GM12878 (cell line): ENCODE data around the gene RPS2. TPM values are rescaled to one million over a fixed set of nuclear protein-coding genes. Genes with fewer than 3 reads are reported as not detected.

Experiments used
- ATAC-seq: fragments of 200-7000 bp; cut with Tn5 transposase; 3 replicates; pipeline ENCODE4 v1.9.1; 2020; ENCODE audit warnings: mild to moderate bottlenecking, moderate library complexity
- BruUV-seq: library from RNA; stranded (reverse); fragments of 400-500 nt; replicated peaks from 2 replicates; lab custom pipeline; 2021; lab: Mats Ljungman, UMichigan
- CTCF ChIA-PET: fragments of 300-600 bp; sonication (Branson Sonifier 250); formaldehyde crosslinking; extraction: SDS; loops from one replicate; lab custom pipeline; 2021; ENCODE audit warnings: inconsistent platforms; lab: Yijun Ruan, JAX
- POLR2A ChIA-PET: fragments of 350-600 bp; formaldehyde crosslinking; extraction: SDS; loops from one replicate; lab custom pipeline; 2021; ENCODE audit warnings: inconsistent platforms; lab: Charles Lee
- RAD21 ChIA-PET: fragments of 300-600 bp; sonication (Branson Sonifier 250); formaldehyde crosslinking; loops from one replicate; lab custom pipeline; 2023; ENCODE audit warnings: antibody characterized with exemption; ENCODE audit not compliant: unreplicated experiment; lab: Charles Lee
- SMC1A ChIA-PET: fragments of 300-600 bp; sonication (Branson Sonifier 250); formaldehyde crosslinking; loops from one replicate; lab custom pipeline; 2023; ENCODE audit not compliant: unreplicated experiment, uncharacterized antibody; lab: Charles Lee
- DNase-seq: peaks from one replicate; pipeline ENCODE4 v3.0.0-alpha.2; 2011; ENCODE audit warnings: low read depth, low spot score
- FAIRE-seq: peaks from 3 replicates; lab custom pipeline; 2011; peaks lifted over from hg19 to GRCh38; lab: Jason Lieb, UNC
- H2AFZ ChIP-seq: 2 replicates; pipeline ENCODE4 v1.6.0; 2011; ENCODE audit warnings: low read depth, low read length, control low read depth; ENCODE audit not compliant: control insufficient read depth
- H3K27ac ChIP-seq: 2 replicates; pipeline ENCODE4 v1.5.1; 2011; ENCODE audit warnings: control low read depth; ENCODE audit not compliant: control insufficient read depth, insufficient read depth
- H3K27me3 ChIP-seq, 2 experiments: replicated peaks in 1 of 2; 2 replicates each; pipeline versions ENCODE4 v1.6.0 to v1.6.1; 2011; ENCODE audit warnings: low read length in 1 of 2; ENCODE audit not compliant: control insufficient read depth in 2 of 2, insufficient read depth in 2 of 2
- H3K36me3 ChIP-seq, 2 experiments: 2 replicates each; pipeline ENCODE4 v1.5.1; 2011; ENCODE audit warnings: low read length in 1 of 2; ENCODE audit not compliant: control insufficient read depth in 2 of 2, insufficient read depth in 2 of 2
- H3K4me1 ChIP-seq: 2 replicates; pipeline ENCODE4 v1.6.1; 2011; ENCODE audit warnings: mild to moderate bottlenecking, low read length, moderate library complexity, mixed read lengths; ENCODE audit not compliant: control insufficient read depth, insufficient read depth
- H3K4me2 ChIP-seq: 2 replicates; pipeline ENCODE4 v1.6.0; 2011; ENCODE audit warnings: control low read depth; ENCODE audit not compliant: control insufficient read depth, insufficient read depth
- H3K4me3 ChIP-seq: fragments of 200-600 bp; sonication (generic); 2 replicates; pipeline ENCODE4 v1.5.1; 2016
- H3K79me2 ChIP-seq: 2 replicates; pipeline ENCODE4 v1.6.0; 2011; ENCODE audit warnings: low read length; ENCODE audit not compliant: control insufficient read depth, insufficient read depth
- H3K9ac ChIP-seq: 2 replicates; pipeline ENCODE4 v1.8.0; 2011; ENCODE audit warnings: low read length, control low read depth, mixed read lengths; ENCODE audit not compliant: control insufficient read depth, insufficient read depth
- H3K9me3 ChIP-seq: replicated peaks from 3 replicates; pipeline ENCODE4 v1.5.1; 2011; ENCODE audit warnings: mild to moderate bottlenecking, low read length; ENCODE audit not compliant: control insufficient read depth, insufficient read depth
- H4K20me1 ChIP-seq: 2 replicates; pipeline ENCODE4 v1.6.0; 2011; ENCODE audit not compliant: control insufficient read depth, insufficient read depth
- CHD4 ChIP-seq: fragments of 200-600 bp; sonication (generic); IDR thresholded peaks from 2 replicates; pipeline ENCODE4 v1.6.1; 2016; ENCODE audit warnings: mild to moderate bottlenecking
- E2F4 ChIP-seq: IDR thresholded peaks from 2 replicates; pipeline ENCODE4 v1.6.1; 2012; ENCODE audit warnings: low read depth, low read length, improper control_type of control experiment
- EP300 ChIP-seq, 2 experiments: fragments of 150-350 bp in 1 of 2; IDR thresholded peaks; 2 replicates each; pipeline ENCODE4 v1.6.1; 2011 to 2012; ENCODE audit warnings: low read depth in 2 of 2, low read length in 2 of 2, borderline replicate concordance in 1 of 2, improper control_type of control experiment in 1 of 2, inconsistent platforms in 1 of 2; ENCODE audit not compliant: control insufficient read depth in 1 of 2
- EZH2 ChIP-seq: IDR thresholded peaks from 2 replicates; pipeline ENCODE4 v1.6.1; 2012; ENCODE audit warnings: low read depth, mild to moderate bottlenecking, control low read depth, inconsistent platforms, low read length, borderline replicate concordance; ENCODE audit not compliant: control insufficient read depth
- FOXM1 ChIP-seq: IDR thresholded peaks from 2 replicates; pipeline ENCODE4 v1.6.1; 2012; ENCODE audit warnings: low read depth, mild to moderate bottlenecking, inconsistent platforms, low read length, moderate library complexity
- IKZF2 ChIP-seq, 2 experiments: fragments of 450-650 bp; IDR thresholded peaks; 2 replicates each; pipeline ENCODE4 v1.6.1; 2017; ENCODE audit warnings: mild to moderate bottlenecking in 2 of 2, moderate library complexity in 2 of 2
- IRF4 ChIP-seq: IDR thresholded peaks from 2 replicates; pipeline ENCODE4 v1.6.1; 2011; ENCODE audit warnings: low read depth, low read length
- MTA2 ChIP-seq: fragments of 450-650 bp; IDR thresholded peaks from 2 replicates; pipeline ENCODE4 v1.6.1; 2016; ENCODE audit warnings: low read depth, mild to moderate bottlenecking, moderate library complexity
- MYB ChIP-seq: fragments of 150-350 bp; IDR thresholded peaks from 2 replicates; pipeline ENCODE4 v1.6.1; 2014; ENCODE audit warnings: mild to moderate bottlenecking, low read depth, low read length, borderline replicate concordance
- WGBS: methylation state at CpG from one replicate; pipeline ENCODE4 v1.1.6; 2016; ENCODE audit warnings: low lambda C conversion rate; ENCODE audit not compliant: insufficient replicate concordance, insufficient coverage; ENCODE audit errors: missing lambda C conversion rate; 5-methylcytosine and 5-hydroxymethylcytosine counted together
- in situ Hi-C: fragments of 300-500 bp; cut with MboI; formaldehyde crosslinking; loops from 9 replicates; pipeline ENCODE4 v1.14.3; 2018; ENCODE audit warnings: mixed read lengths
- intact Hi-C: fragments of 100-400 bp; cut with micrococcal nuclease; formaldehyde crosslinking; loops from one replicate; pipeline ENCODE4 v1.14.2; 2022; ENCODE audit not compliant: unreplicated experiment
- polyA plus RNA-seq, 11 experiments: library from polyadenylated mRNA; depleted of rRNA in 4 of 11; unstranded in 6 of 11; stranded (reverse) in 5 of 11; fragments of >200 nt; fragmentation: Nextera tagmentation in 4 of 11; fragmentation: Illumina TruSeq in 1 of 11; extraction: Ambion mirVana in 4 of 11; extraction: Trizol in 1 of 11; gene quantifications; 1 replicate in 1 of 11; 2 replicates in 10 of 11; pipeline versions ENCODE4 v1.2.1 to v1.2.3, GENCODE V29; 2011 to 2016; ENCODE audit warnings: inconsistent platforms in 2 of 11, missing spikeins in 2 of 11, low read depth in 1 of 11
- total RNA-seq, 4 experiments: library from RNA; depleted of rRNA in 3 of 4; stranded (reverse); fragments of >200 nt in 3 of 4; fragmentation: Illumina TruSeq in 1 of 4; extraction: Trizol in 1 of 4; gene quantifications; 2 replicates each; pipeline versions ENCODE4 v1.2.1 to v1.2.3, GENCODE V29; 2013 to 2021
- TF ChIP-seq, protein P1 (sequence below): fragments of 450-650 bp; IDR thresholded peaks from 2 replicates; pipeline ENCODE4 v1.6.1; 2017; ENCODE audit warnings: mild to moderate bottlenecking, low read depth, inconsistent platforms; ENCODE audit not compliant: poor library complexity, severe bottlenecking
- TF ChIP-seq, protein P2 (sequence below): fragments of 450-650 bp; IDR thresholded peaks from 2 replicates; pipeline ENCODE4 v1.6.1; 2018; ENCODE audit warnings: borderline replicate concordance, mild to moderate bottlenecking; ENCODE audit not compliant: partially characterized antibody
- TF ChIP-seq, protein P3 (sequence below): IDR thresholded peaks from 2 replicates; pipeline ENCODE4 v1.6.1; 2011; ENCODE audit warnings: mild to moderate bottlenecking, low read depth, low read length, moderate library complexity; ENCODE audit not compliant: insufficient replicate concordance

The RPS2 gene
- total and polyA plus RNA-seq, 10 of the 15 experiments (the other 5 are each of a cell fraction or from before 2014, with no cell fraction given) = 1,295 to 7,121 (median 3,933) TPM

DNA sequence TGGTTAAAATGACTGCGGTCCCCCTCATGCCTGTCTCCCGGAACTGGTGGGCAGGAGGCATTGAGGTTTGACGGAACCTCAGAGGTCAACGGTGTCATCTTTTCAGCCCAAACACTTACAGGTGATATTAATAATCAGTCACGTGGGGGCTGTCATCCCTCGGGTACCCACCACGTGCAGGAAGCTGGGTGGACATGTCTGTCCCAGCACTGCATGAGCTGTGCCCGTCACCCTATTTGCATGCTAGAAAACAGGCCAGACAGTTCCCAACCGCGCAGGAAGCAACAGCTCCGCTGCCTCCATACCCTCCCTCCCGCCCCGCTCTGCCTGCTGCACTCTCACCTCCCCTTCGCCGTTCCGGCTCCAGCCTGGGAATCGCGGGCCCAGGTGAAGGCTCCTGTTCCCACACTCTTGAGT is 26.5 kb upstream of the RPS2 start (continued):
- TF ChIP-seq, protein P1, sequence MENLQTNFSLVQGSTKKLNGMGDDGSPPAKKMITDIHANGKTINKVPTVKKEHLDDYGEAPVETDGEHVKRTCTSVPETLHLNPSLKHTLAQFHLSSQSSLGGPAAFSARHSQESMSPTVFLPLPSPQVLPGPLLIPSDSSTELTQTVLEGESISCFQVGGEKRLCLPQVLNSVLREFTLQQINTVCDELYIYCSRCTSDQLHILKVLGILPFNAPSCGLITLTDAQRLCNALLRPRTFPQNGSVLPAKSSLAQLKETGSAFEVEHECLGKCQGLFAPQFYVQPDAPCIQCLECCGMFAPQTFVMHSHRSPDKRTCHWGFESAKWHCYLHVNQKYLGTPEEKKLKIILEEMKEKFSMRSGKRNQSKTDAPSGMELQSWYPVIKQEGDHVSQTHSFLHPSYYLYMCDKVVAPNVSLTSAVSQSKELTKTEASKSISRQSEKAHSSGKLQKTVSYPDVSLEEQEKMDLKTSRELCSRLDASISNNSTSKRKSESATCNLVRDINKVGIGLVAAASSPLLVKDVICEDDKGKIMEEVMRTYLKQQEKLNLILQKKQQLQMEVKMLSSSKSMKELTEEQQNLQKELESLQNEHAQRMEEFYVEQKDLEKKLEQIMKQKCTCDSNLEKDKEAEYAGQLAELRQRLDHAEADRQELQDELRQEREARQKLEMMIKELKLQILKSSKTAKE = no peak
- peak; percentile 26; the same call in 1 of the 2 replicates for TF ChIP-seq MTA2

GRCh38 chr16:1990351-1991134 is 25.9 kb upstream of the RPS2 start:
- FAIRE-seq = peak; percentile 18
- Histone ChIP-seq H4K20me1 (no peaks in the 10 kb centered on the region), H3K9ac (peak overlapping the region; percentile 27), H3K4me3 (peak overlapping the region; percentile 65), H3K79me2 (no peaks in the 10 kb centered on the region; the same call in 1 of the 2 replicates), H3K4me1 (peaks cover 33% of the 10 kb centered on the region), H3K9me3 (peaks cover 1% of the 10 kb centered on the region; the same call in 1 of the 3 replicates), H3K4me2 (peak overlapping the region; percentile 98), H3K27ac (peak overlapping the region; percentile 39; the same call in 1 of the 2 replicates), H3K27me3 (no peaks in the 10 kb centered on the region), H2AFZ (peak overlapping the region; percentile 13), H3K36me3 (peaks cover 5 to 6% of the 10 kb centered on the region in 2 experiments; a peak in 3 of 4 replicates)
- in situ Hi-C loops = no loop called here
- BruUV-seq = no TSS peak
- CTCF ChIA-PET = interaction anchor here (0.9 to 6.5 kb wide), 3 partner anchors 9 to 26 kb away, joined by 3 to 54 read pairs (median 5); partner anchors contain the start of genes NOXO1 and RPS2
- SMC1A ChIA-PET = no interaction called here
- POLR2A ChIA-PET = interaction anchor here (0.6 to 3.3 kb wide), 7 partner anchors 9 to 314 kb away, joined by 3 to 18 read pairs (median 13); partner anchors contain the start of genes NOXO1, RNF151, RPS2 and TBL3
- WGBS = under 1% methylated on average over 44 of the region's 50 CpGs
- ATAC-seq = peak; percentile 37
- DNase-seq = no peak
- RAD21 ChIA-PET = interaction anchor here (0.8 to 1.9 kb wide), 6 partner anchors 9 to 150 kb away, joined by 3 to 12 read pairs (median 3); partner anchors contain the start of genes NOXO1 and RPS2
- intact Hi-C loops = no loop called here
- TF ChIP-seq, protein P2, sequence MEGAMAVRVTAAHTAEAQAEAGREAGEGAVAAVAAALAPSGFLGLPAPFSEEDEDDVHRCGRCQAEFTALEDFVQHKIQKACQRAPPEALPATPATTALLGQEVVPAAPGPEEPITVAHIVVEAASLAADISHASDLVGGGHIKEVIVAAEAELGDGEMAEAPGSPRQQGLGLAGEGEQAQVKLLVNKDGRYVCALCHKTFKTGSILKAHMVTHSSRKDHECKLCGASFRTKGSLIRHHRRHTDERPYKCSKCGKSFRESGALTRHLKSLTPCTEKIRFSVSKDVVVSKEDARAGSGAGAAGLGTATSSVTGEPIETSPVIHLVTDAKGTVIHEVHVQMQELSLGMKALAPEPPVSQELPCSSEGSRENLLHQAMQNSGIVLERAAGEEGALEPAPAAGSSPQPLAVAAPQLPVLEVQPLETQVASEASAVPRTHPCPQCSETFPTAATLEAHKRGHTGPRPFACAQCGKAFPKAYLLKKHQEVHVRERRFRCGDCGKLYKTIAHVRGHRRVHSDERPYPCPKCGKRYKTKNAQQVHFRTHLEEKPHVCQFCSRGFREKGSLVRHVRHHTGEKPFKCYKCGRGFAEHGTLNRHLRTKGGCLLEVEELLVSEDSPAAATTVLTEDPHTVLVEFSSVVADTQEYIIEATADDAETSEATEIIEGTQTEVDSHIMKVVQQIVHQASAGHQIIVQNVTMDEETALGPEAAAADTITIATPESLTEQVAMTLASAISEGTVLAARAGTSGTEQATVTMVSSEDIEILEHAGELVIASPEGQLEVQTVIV = no peak
- TF ChIP-seq IKZF2 (IDR thresholded peaks at IDR 0.05) (0 out of 4 replicates have a peak, but pooled peaks of 1 of the 2 experiments have one; percentile 24), E2F4 (no peak), IRF4 (no peak), CHD4 (no peak), EP300 (IDR thresholded peaks at IDR 0.05; ENCODE audit: borderline replicate concordance in 1 of 2, control insufficient read depth in 1 of 2, low read depth in 2 of 2, low read length in 2 of 2) (no peak), MYB (no peak), EZH2 (no peak), FOXM1 (no peak)
- TF ChIP-seq, protein P3, sequence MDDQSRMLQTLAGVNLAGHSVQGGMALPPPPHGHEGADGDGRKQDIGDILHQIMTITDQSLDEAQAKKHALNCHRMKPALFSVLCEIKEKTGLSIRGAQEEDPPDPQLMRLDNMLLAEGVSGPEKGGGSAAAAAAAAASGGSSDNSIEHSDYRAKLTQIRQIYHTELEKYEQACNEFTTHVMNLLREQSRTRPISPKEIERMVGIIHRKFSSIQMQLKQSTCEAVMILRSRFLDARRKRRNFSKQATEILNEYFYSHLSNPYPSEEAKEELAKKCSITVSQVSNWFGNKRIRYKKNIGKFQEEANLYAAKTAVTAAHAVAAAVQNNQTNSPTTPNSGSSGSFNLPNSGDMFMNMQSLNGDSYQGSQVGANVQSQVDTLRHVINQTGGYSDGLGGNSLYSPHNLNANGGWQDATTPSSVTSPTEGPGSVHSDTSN = no peak
